22Rv1 (cell line): ENCODE results near the gene LRIT1.

ENCODE experiments used
- CTCF ChIP-seq: fragments of 450-650 bp; IDR thresholded peaks from 2 replicates; pipeline ENCODE4 v1.5.1; 2017; ENCODE audit warnings: mild to moderate bottlenecking
- ZFX ChIP-seq: fragments of 450-650 bp; IDR thresholded peaks from 2 replicates; pipeline ENCODE4 v1.6.1; 2017; ENCODE audit warnings: antibody characterized with exemption, borderline replicate concordance

GRCh38 chr10:84221916-84222315 is 19.4 kb downstream of the LRIT1 start:
- TF ChIP-seq CTCF (no peak), ZFX (no peak)
